ENCODE results near the gene LYRM4. TPM values are rescaled to one million over a fixed set of nuclear protein-coding genes. Genes with fewer than 3 reads are reported as not detected.

LYRM4 gene
- total RNA-seq, 2 donors from 2014 or later = 19.1 to 22.5 TPM

DNA sequence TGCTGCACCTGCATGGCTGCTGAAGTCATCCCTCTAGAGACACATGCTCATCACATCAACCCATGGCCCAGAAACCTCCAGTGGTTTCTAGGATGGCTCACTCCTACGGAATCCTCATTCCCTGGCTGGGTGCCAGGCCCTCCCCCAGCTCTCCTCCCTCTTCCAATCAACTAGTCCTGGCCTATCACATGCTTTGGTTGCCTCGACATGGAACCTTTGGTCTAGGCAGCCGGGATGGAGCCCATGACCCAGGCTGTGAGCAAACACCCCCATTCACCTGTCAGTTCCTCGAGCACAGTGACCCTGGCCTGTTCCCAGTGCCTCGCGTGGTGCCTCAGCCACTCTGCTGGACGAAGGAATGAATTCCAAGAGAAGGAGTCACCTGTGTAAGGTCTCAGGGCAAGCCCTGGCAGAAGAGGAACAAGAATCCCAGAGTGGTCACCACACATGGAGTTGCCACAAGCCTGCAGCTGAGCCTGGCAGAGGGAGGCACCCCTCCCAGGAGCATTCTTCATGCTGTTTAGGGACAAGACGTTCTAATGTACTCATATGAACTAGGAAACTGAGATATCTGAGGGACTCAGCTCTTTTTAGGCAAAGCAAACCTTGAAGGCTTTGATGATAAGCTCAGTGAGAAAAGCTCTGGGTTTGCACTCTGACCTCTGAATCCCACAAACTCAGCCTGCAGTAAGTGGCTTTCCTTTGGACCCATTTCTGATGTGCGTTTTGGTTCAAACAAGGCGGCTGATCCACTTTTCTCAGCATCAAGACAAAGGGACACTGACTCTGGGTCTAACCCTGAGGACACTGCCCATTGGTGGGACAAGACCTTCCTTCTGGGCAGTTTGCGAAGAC is 135.4 kb downstream of the LYRM4 start:
- H3K36me3 ChIP-seq = no peaks in the 10 kb centered on the region
- no peak overlapping the region for H3K4me3 ChIP-seq
- no peaks in the 10 kb centered on the region for H3K9me3 ChIP-seq
- no peak overlapping the region for H3K27ac ChIP-seq
- no peaks in the 10 kb centered on the region for H3K27me3 ChIP-seq
- peaks cover 0 to 12% of the 10 kb centered on the region in 2 donors for H3K4me1 ChIP-seq
- TF ChIP-seq CTCF (IDR thresholded peaks at IDR 0.05) = no peak
- no peak for DNase-seq (ENCODE audit: low spot score)

DNA sequence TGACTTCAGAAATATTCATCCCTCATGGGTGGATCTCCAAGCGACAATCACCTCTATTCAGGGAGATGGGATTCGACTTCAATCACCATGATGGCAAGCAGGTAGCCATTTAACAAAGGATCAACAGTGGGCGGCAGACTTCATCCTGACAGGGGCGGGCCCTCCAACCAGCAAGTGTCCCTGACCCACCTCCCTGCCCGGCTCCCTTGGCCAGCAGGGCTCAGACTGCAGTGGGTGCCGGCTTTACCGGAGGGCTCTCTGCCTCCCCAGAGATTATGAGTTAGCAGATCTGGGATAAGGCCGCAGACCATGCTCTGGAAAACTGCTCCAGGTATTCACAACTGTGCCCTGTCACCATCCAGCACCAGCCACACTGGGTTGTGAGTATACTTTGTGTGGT is 136.2 kb downstream of the LYRM4 start:
- H3K27ac ChIP-seq = no peak overlapping the region
- no peak overlapping the region for H3K4me3 ChIP-seq
- H3K36me3 ChIP-seq = no peaks in the 10 kb centered on the region
- no peaks in the 10 kb centered on the region for H3K9me3 ChIP-seq
- DNase-seq (ENCODE audit: low spot score) = no peak
- H3K27me3 ChIP-seq = no peaks in the 10 kb centered on the region
- peaks cover 0 to 12% of the 10 kb centered on the region in 2 donors for H3K4me1 ChIP-seq
- no peak for TF ChIP-seq CTCF (IDR thresholded peaks at IDR 0.05)

- Histone ChIP-seq H3K36me3 (no peaks in the 10 kb centered on the region), H3K9me3 (no peaks in the 10 kb centered on the region), H3K4me1 (peaks cover 0 to 12% of the 10 kb centered on the region in 2 donors), H3K27me3 (no peaks in the 10 kb centered on the region), H3K27ac (no peak overlapping the region), H3K4me3 (no peak overlapping the region)
- DNase-seq (ENCODE audit: low spot score) = no peak
- TF ChIP-seq CTCF (IDR thresholded peaks at IDR 0.05) = no peak
Observed at GRCh38 chr6:5123296-5124143, 137.2 kb downstream of the LYRM4 start.

DNA sequence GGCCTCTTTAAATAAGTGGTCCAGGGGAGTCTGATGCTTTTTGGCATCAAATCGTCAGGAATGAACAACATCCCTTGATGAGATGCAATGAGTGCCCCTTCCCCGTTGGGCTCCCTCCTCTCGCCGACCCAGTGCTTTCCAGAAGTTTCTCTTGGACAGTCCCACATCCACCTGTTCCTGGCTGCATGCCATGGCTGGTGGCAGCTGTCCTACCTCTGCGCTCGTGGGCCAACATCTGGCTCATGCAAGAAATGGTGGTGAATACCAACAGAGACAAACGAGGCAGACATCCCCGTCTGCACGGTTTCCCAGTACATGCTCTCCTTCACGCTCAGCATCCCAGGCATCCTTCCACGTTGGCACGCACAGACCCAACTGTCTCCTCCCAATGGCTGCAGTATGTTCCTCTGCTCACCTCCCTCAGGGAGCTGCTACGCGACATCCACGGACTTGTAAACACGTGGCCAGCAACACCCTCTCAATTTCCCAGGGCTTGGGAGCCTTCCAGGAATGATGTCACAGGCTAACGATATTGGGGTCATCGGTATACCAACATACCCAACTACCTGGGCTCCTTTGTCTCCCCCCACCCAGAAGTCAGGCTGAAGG is 138.1 kb downstream of the LYRM4 start:
- no peaks in the 10 kb centered on the region for H3K27me3 ChIP-seq
- no peaks in the 10 kb centered on the region for H3K36me3 ChIP-seq
- H3K9me3 ChIP-seq = no peaks in the 10 kb centered on the region
- TF ChIP-seq CTCF (IDR thresholded peaks at IDR 0.05) = no peak
- H3K27ac ChIP-seq = no peak overlapping the region
- DNase-seq (ENCODE audit: low spot score) = no peak
- peaks cover 0 to 12% of the 10 kb centered on the region in 2 donors for H3K4me1 ChIP-seq
- H3K4me3 ChIP-seq = no peak overlapping the region

- no peak for DNase-seq (ENCODE audit: low spot score)
- Histone ChIP-seq H3K36me3 (no peaks in the 10 kb centered on the region), H3K27ac (peak overlapping the region; percentile 32 to 36)
Observed at GRCh38 chr6:5121956-5122355, 138.8 kb downstream of the LYRM4 start.

More at GRCh38 chr6:5121956-5122355, 138.8 kb downstream of the LYRM4 start:
- H3K9me3 ChIP-seq = no peaks in the 10 kb centered on the region
- no peak for TF ChIP-seq CTCF (IDR thresholded peaks at IDR 0.05)
- H3K27me3 ChIP-seq = no peaks in the 10 kb centered on the region
- no peak overlapping the region for H3K4me3 ChIP-seq
- peaks cover 0 to 12% of the 10 kb centered on the region in 2 donors for H3K4me1 ChIP-seq
